A549 (cell line): ENCODE measurements around the gene RTN4.

Experiments used
- ZSCAN20 ChIP-seq: fragments of 250-450 bp; sonication (Bioruptor Pico); IDR thresholded peaks from 2 replicates; pipeline ENCODE4 v1.8.0; 2022; ENCODE audit warnings: mild to moderate bottlenecking, moderate library complexity
- TF ChIP-seq, protein P1 (sequence below): fragments of >200 bp; sonication (Bioruptor Twin); formaldehyde crosslinking; IDR thresholded peaks from 3 replicates; pipeline ENCODE4 v1.5.1; 2016

DNA sequence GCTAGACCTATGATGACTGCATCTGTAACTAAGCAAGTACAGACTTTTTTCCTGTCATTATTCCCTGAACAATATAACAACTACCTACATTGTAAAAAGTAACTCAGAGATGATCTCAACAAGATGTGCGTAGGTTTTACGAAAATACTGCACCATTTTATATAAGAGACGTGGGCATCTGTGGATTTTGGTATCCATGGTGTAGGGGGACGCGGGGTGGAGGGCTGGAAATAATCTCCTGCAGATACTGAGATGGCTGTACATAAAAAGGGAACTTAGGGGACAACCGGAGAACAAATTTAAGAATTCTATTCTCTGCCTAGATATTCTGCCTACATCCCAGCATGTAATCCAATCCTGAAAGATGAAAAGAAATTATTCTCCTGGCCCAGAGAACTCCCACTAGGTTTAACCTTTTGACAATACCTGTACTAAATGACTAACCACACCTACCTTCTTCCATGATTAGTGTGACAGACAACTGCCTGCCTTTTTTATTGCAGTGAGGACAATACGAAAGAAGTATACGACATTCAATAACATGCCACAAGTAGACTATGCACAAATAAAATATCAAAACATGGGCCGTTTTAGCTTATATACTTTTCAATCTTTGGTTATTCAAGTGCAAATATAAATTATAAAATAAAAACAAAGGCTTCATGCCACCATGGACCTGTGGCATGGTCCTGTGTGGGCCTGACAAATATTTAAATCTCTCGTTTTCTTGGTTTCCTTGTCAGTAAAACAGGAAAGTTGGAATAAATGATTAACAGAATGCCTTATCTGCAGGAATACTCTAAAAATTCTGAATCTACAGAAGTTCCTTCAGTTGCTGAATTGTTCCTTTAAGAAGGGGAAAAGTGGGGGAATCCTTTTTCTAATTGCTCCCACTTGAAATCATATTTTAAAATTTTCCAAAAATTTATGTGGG lies 46.3 kb downstream of the RTN4 start:
- no peak for TF ChIP-seq ZSCAN20
- TF ChIP-seq, protein P1, sequence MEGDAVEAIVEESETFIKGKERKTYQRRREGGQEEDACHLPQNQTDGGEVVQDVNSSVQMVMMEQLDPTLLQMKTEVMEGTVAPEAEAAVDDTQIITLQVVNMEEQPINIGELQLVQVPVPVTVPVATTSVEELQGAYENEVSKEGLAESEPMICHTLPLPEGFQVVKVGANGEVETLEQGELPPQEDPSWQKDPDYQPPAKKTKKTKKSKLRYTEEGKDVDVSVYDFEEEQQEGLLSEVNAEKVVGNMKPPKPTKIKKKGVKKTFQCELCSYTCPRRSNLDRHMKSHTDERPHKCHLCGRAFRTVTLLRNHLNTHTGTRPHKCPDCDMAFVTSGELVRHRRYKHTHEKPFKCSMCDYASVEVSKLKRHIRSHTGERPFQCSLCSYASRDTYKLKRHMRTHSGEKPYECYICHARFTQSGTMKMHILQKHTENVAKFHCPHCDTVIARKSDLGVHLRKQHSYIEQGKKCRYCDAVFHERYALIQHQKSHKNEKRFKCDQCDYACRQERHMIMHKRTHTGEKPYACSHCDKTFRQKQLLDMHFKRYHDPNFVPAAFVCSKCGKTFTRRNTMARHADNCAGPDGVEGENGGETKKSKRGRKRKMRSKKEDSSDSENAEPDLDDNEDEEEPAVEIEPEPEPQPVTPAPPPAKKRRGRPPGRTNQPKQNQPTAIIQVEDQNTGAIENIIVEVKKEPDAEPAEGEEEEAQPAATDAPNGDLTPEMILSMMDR = no peak
